Left cardiac atrium (tissue), 4 donors: ENCODE measurements around the gene NUP58. TPM values are rescaled to one million over a fixed set of nuclear protein-coding genes. Genes with fewer than 3 reads are reported as not detected.
A peak's percentile ranks its signal among the peaks of the same experiment; 100 is the strongest.

ENCODE experiments used
- ATAC-seq, 2 donors: fragments of 200-7000 bp; cut with Tn5 transposase; one replicate each; pipeline ENCODE4 v1.9.1; 2020; ENCODE audit warnings: mild to moderate bottlenecking in 2 of 2, moderate library complexity in 2 of 2
- DNase-seq: peaks from one replicate; pipeline ENCODE4 v3.0.0-alpha.2; 2020
- intact Hi-C, 2 donors: fragments of 100-400 bp; cut with DNase I; formaldehyde crosslinking; loops; one replicate each; pipeline versions ENCODE4 v1.14.1 to v1.15.1; 2022 to 2023
- total RNA-seq, 2 donors: library from RNA; stranded (reverse); fragmentation: NEBNext Ultra II Directional; extraction: Animal tissue kit (Norgen Biotek cat#: 25700); gene quantifications; one replicate each; pipeline ENCODE4 v1.2.1, GENCODE V29; 2021
- donor health status: DM: no; HTN: yes; CAD: no.
- donor health status: DM: no; HTN: yes; CAD: no; lungs with severe emphysema.
- donor health status: DM: yes; HTN: yes; CAD: no.
- donor health status: Dilated cardiomyopathy.

NUP58 gene
- total RNA-seq, 2 donors from 2014 or later, result 24.7 to 34.2 TPM

- ATAC-seq (peak in 1 of 2 donors; percentile 15), DNase-seq (no peak)
- intact Hi-C loops, result no loop called here
Observed at GRCh38 chr13:25372284-25373081, 71.1 kb downstream of the NUP58 start.

GRCh38 chr13:25375727-25376358 lies 74.4 kb downstream of the NUP58 start:
- DNase-seq (no peak), ATAC-seq (no peak)
- intact Hi-C loops, result no loop called here

- ATAC-seq, result no peak
- intact Hi-C loops, result no loop called here
- no peak for DNase-seq
Observed at GRCh38 chr13:25377244-25377962, 76.0 kb downstream of the NUP58 start.

GRCh38 chr13:25378528-25378927 lies 77.1 kb downstream of the NUP58 start:
- no peak for DNase-seq
- ATAC-seq, result peak in 1 of 2 donors; percentile 46
- intact Hi-C loops, result no loop called here

GRCh38 chr13:25379011-25379410 lies 77.6 kb downstream of the NUP58 start:
- no peak for DNase-seq
- ATAC-seq, result no peak
- intact Hi-C loops, result no loop called here

GRCh38 chr13:25380082-25380481 lies 78.7 kb downstream of the NUP58 start:
- DNase-seq, result no peak
- ATAC-seq, result no peak
- intact Hi-C loops, result no loop called here

GRCh38 chr13:25380741-25381324 lies 79.4 kb downstream of the NUP58 start:
- ATAC-seq, result no peak
- DNase-seq, result no peak
- intact Hi-C loops, result no loop called here

- intact Hi-C loops, result no loop called here
- ATAC-seq, result no peak
- DNase-seq, result no peak
Observed at GRCh38 chr13:25384758-25385410, 83.5 kb downstream of the NUP58 start.

- ATAC-seq (no peak), DNase-seq (no peak)
- intact Hi-C loops, result no loop called here
Observed at GRCh38 chr13:25391932-25392331, 90.5 kb downstream of the NUP58 start.

Other genes starting within 250 kb of the NUP58 start
- under 1 TPM in 1 of 2 donors, not detected in 1; 0.10 TPM for gene PABPC3, start 205.5 kb upstream of the NUP58 start, total RNA-seq
- gene AMER2, start 129.3 kb upstream of the NUP58 start, total RNA-seq, result not detected
- gene MTMR6, start 14.1 kb upstream of the NUP58 start, total RNA-seq, result 10 to 100 TPM; 13.3 to 17.5 TPM
- under 1 TPM; 0.18 to 0.24 TPM for gene ATP8A2, start 70.3 kb downstream of the NUP58 start, total RNA-seq